Calu3 (cell line): ENCODE measurements around the gene ATP13A3. TPM values are rescaled to one million over a fixed set of nuclear protein-coding genes. Genes with fewer than 3 reads are reported as not detected.

Experiments used
- BruUV-seq: library from RNA; stranded (reverse); fragments of 400-500 nt; replicated peaks from 2 replicates; lab custom pipeline; 2021; lab: Mats Ljungman, UMichigan
- CTCF ChIA-PET: fragments of 300-600 bp; sonication (Branson Sonifier 250); formaldehyde crosslinking; loops from one replicate; lab custom pipeline; 2022; ENCODE audit warnings: antibody characterized with exemption; lab: Charles Lee
- DNase-seq: peaks from one replicate; pipeline ENCODE4 v3.0.0; 2022
- H3K27ac Mint-ChIP-seq: one replicate; pipeline ENCODE4 v1.8.0; 2022; ENCODE audit warnings: mixed read lengths; ENCODE audit not compliant: unreplicated experiment
- H3K27me3 Mint-ChIP-seq: one replicate; pipeline ENCODE4 v1.8.0; 2022; ENCODE audit warnings: mixed read lengths; ENCODE audit not compliant: unreplicated experiment
- H3K36me3 Mint-ChIP-seq: one replicate; pipeline ENCODE4 v1.8.0; 2022; ENCODE audit warnings: mild to moderate bottlenecking, moderate library complexity, mixed read lengths; ENCODE audit not compliant: insufficient read depth, unreplicated experiment
- H3K4me1 Mint-ChIP-seq: one replicate; pipeline ENCODE4 v1.8.0; 2022; ENCODE audit warnings: mild to moderate bottlenecking, low read depth, mixed read lengths; ENCODE audit not compliant: unreplicated experiment
- H3K4me3 Mint-ChIP-seq: one replicate; pipeline ENCODE4 v1.8.0; 2022; ENCODE audit warnings: mild to moderate bottlenecking, low read depth, moderate library complexity, mixed read lengths; ENCODE audit not compliant: unreplicated experiment
- H3K9me3 Mint-ChIP-seq: one replicate; pipeline ENCODE4 v1.8.0; 2022; ENCODE audit warnings: low read depth, mixed read lengths; ENCODE audit not compliant: unreplicated experiment
- CTCF ChIP-seq: fragments of 200-600 bp; IDR thresholded peaks from one replicate; pipeline ENCODE4 v1.8.0; 2022; ENCODE audit warnings: antibody characterized with exemption; ENCODE audit not compliant: unreplicated experiment
- intact Hi-C: fragments of 100-400 bp; cut with micrococcal nuclease; formaldehyde crosslinking; loops from one replicate; pipeline ENCODE4 v1.10.0; 2022; ENCODE audit not compliant: unreplicated experiment
- total RNA-seq: library from RNA; stranded (reverse); gene quantifications from 2 replicates; pipeline ENCODE4 v1.2.3, GENCODE V29; 2022

Gene ATP13A3
- total RNA-seq, 1 experiment from 2014 or later = 229 TPM

- Mint-ChIP-seq H3K9me3 (no peaks in the 10 kb centered on the region), H3K4me1 (no peaks in the 10 kb centered on the region), H3K4me3 (no peak overlapping the region), H3K27me3 (peaks cover 100% of the 10 kb centered on the region), H3K36me3 (no peaks in the 10 kb centered on the region), H3K27ac (no peak overlapping the region)
- BruUV-seq = no TSS peak
- CTCF ChIA-PET = no interaction called here
- no peak for DNase-seq
- intact Hi-C loops = no loop called here
- no peak for TF ChIP-seq CTCF
These were observed 107.6 kb downstream of the ATP13A3 start for GRCh38 chr3:194379231-194379630.

DNA sequence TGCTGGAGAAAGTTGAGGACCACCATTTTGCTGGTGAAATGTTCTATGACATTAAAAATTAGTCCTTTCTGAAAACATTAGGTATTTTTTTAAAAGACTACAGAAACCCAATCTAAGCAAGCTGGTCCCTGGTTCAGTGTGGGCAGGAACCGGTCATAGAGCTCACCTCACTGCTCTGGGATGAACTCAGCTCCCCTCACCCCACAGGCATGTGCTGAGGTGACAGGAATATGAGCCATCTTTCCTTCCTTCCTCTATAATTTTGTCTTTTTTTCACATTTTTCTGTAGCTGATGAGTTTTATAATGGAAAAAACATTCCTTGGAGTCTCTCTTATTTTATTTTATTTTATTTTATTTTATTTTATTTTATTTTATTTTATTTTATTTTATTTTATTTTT, 109.1 kb downstream of the ATP13A3 start:
- H3K27me3 Mint-ChIP-seq = peaks cover 99% of the 10 kb centered on the region
- DNase-seq = no peak
- no peaks in the 10 kb centered on the region for H3K4me1 Mint-ChIP-seq
- no peak for TF ChIP-seq CTCF
- CTCF ChIA-PET = interaction anchor here (0.9 kb wide), 1 partner anchor 10 kb away, joined by 3 read pairs; no protein-coding TSS in a partner anchor
- H3K9me3 Mint-ChIP-seq = no peaks in the 10 kb centered on the region
- no peak overlapping the region for H3K4me3 Mint-ChIP-seq
- no TSS peak for BruUV-seq
- H3K27ac Mint-ChIP-seq = no peak overlapping the region
- H3K36me3 Mint-ChIP-seq = no peaks in the 10 kb centered on the region
- intact Hi-C loops = no loop called here

DNA sequence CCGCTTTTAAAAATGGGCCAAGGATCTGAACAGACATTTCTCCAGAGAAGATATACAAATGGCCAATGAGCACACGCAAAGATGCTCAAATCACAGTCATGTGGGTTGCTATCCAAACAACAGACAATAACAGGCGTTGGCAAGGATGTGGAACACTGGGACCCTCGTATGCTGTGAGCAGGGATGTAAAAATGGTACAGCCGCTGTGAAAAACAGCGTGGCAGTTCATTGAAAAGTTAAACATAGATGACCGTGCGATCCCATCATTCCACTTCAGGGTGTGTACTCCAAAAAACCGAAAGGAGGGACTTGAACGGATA, 110.6 kb downstream of the ATP13A3 start:
- CTCF ChIA-PET = no interaction called here
- DNase-seq = no peak
- H3K4me1 Mint-ChIP-seq = no peaks in the 10 kb centered on the region
- BruUV-seq = no TSS peak
- H3K27ac Mint-ChIP-seq = no peak overlapping the region
- TF ChIP-seq CTCF = no peak
- no peaks in the 10 kb centered on the region for H3K9me3 Mint-ChIP-seq
- no peak overlapping the region for H3K4me3 Mint-ChIP-seq
- intact Hi-C loops = no loop called here
- H3K27me3 Mint-ChIP-seq = peaks cover 97% of the 10 kb centered on the region
- H3K36me3 Mint-ChIP-seq = no peaks in the 10 kb centered on the region

- CTCF ChIA-PET = no interaction called here
- no peaks in the 10 kb centered on the region for H3K4me1 Mint-ChIP-seq
- intact Hi-C loops = no loop called here
- H3K9me3 Mint-ChIP-seq = no peaks in the 10 kb centered on the region
- BruUV-seq = no TSS peak
- H3K27me3 Mint-ChIP-seq = peaks cover 97% of the 10 kb centered on the region
- no peak overlapping the region for H3K27ac Mint-ChIP-seq
- no peak for DNase-seq
- H3K4me3 Mint-ChIP-seq = no peak overlapping the region
- H3K36me3 Mint-ChIP-seq = no peaks in the 10 kb centered on the region
- TF ChIP-seq CTCF = no peak
These were observed 111.1 kb downstream of the ATP13A3 start for GRCh38 chr3:194375473-194376240.
